T-helper 17 cell (primary cell): ENCODE results near the gene PDCL3. TPM values are rescaled to one million over a fixed set of nuclear protein-coding genes. Genes with fewer than 3 reads are reported as not detected.
A peak's percentile ranks its signal among the peaks of the same experiment; 100 is the strongest.

ENCODE experiments used
- ATAC-seq: fragments of 150-1000 bp; cut with Tn5 transposase; 2 replicates; pipeline ENCODE4 v1.10.0; 2021; ENCODE audit warnings: mild to moderate bottlenecking, moderate library complexity
- DNase-seq, 3 donors: peaks; one replicate each; pipeline versions ENCODE4 v3.0.0 to v3.0.0-alpha.2; 2020 to 2021
- H3K9me3 ChIP-seq: one replicate; pipeline ENCODE4 v1.7.0; 2013; ENCODE audit warnings: low read length, mild to moderate bottlenecking; ENCODE audit not compliant: control insufficient read depth, poor library complexity, severe bottlenecking
- H3K27ac Mint-ChIP-seq: one replicate; pipeline ENCODE4 v1.8.0; 2022; ENCODE audit warnings: mild to moderate bottlenecking, moderate library complexity, mixed read lengths
- H3K27me3 Mint-ChIP-seq: one replicate; pipeline ENCODE4 v1.8.0; 2022; ENCODE audit warnings: mixed read lengths
- H3K36me3 Mint-ChIP-seq: one replicate; pipeline ENCODE4 v1.8.0; 2022; ENCODE audit warnings: low read depth, mixed read lengths
- H3K4me1 Mint-ChIP-seq: one replicate; pipeline ENCODE4 v1.8.0; 2022; ENCODE audit warnings: mild to moderate bottlenecking, mixed read lengths
- H3K4me3 Mint-ChIP-seq: one replicate; pipeline ENCODE4 v1.8.0; 2022; ENCODE audit warnings: mild to moderate bottlenecking, moderate library complexity, mixed read lengths
- total RNA-seq, 4 donors: library from RNA in 2 of 4; stranded (reverse) in 2 of 4; gene quantifications; one replicate each; pipeline ENCODE4 v1.2.3 and lab custom pipeline; 2022 to 2026

PDCL3 gene
- total RNA-seq, 2 donors from 2014 or later, result 24.6 to 25.7 TPM

- H3K36me3 Mint-ChIP-seq, result no peaks in the 10 kb centered on the region
- peaks cover 9% of the 10 kb centered on the region for H3K4me1 Mint-ChIP-seq
- no peak overlapping the region for H3K4me3 Mint-ChIP-seq
- peaks cover 6% of the 10 kb centered on the region for H3K27me3 Mint-ChIP-seq
- ATAC-seq (peak; percentile 64), DNase-seq (peak in 1 of 3 donors; percentile 33)
- H3K27ac Mint-ChIP-seq, result peak overlapping the region; percentile 14
- no peaks in the 10 kb centered on the region for H3K9me3 ChIP-seq
Observed at GRCh38 chr2:100606726-100607343, 44.0 kb downstream of the PDCL3 start.

- H3K4me1 Mint-ChIP-seq, result peaks cover 9% of the 10 kb centered on the region
- H3K9me3 ChIP-seq, result no peaks in the 10 kb centered on the region
- DNase-seq, result peak; percentile 56 to 79 (median 61)
- peak; percentile 95 for ATAC-seq
- no peak overlapping the region for H3K4me3 Mint-ChIP-seq
- H3K27me3 Mint-ChIP-seq, result peaks cover 6% of the 10 kb centered on the region
- no peaks in the 10 kb centered on the region for H3K36me3 Mint-ChIP-seq
- H3K27ac Mint-ChIP-seq, result no peak overlapping the region
Observed at GRCh38 chr2:100610381-100610831, 47.6 kb downstream of the PDCL3 start.

- Mint-ChIP-seq H3K4me1 (peaks cover 9% of the 10 kb centered on the region), H3K36me3 (no peaks in the 10 kb centered on the region), H3K27ac (no peak overlapping the region), H3K27me3 (peaks cover 6% of the 10 kb centered on the region), H3K4me3 (no peak overlapping the region)
- ATAC-seq (no peak), DNase-seq (no peak)
- no peaks in the 10 kb centered on the region for H3K9me3 ChIP-seq
Observed at GRCh38 chr2:100611079-100612029, 48.6 kb downstream of the PDCL3 start.

- H3K4me1 Mint-ChIP-seq, result peaks cover 4% of the 10 kb centered on the region
- ATAC-seq (no peak), DNase-seq (no peak)
- no peak overlapping the region for H3K4me3 Mint-ChIP-seq
- no peak overlapping the region for H3K27ac Mint-ChIP-seq
- H3K9me3 ChIP-seq, result no peaks in the 10 kb centered on the region
- H3K27me3 Mint-ChIP-seq, result no peaks in the 10 kb centered on the region
- no peaks in the 10 kb centered on the region for H3K36me3 Mint-ChIP-seq
Observed at GRCh38 chr2:100612388-100613000, 49.7 kb downstream of the PDCL3 start.

- no peak for ATAC-seq
- no peaks in the 10 kb centered on the region for H3K27me3 Mint-ChIP-seq
- H3K27ac Mint-ChIP-seq, result no peak overlapping the region
- H3K4me1 Mint-ChIP-seq, result peaks cover 9% of the 10 kb centered on the region
- no peaks in the 10 kb centered on the region for H3K9me3 ChIP-seq
- H3K36me3 Mint-ChIP-seq, result no peaks in the 10 kb centered on the region
- no peak overlapping the region for H3K4me3 Mint-ChIP-seq
- no peak for DNase-seq
Observed at GRCh38 chr2:100613719-100614118, 50.9 kb downstream of the PDCL3 start.

GRCh38 chr2:100614455-100615000 is 51.7 kb downstream of the PDCL3 start:
- Mint-ChIP-seq H3K4me1 (peaks cover 9% of the 10 kb centered on the region), H3K27me3 (no peaks in the 10 kb centered on the region), H3K36me3 (no peaks in the 10 kb centered on the region), H3K27ac (no peak overlapping the region), H3K4me3 (no peak overlapping the region)
- no peaks in the 10 kb centered on the region for H3K9me3 ChIP-seq
- DNase-seq (no peak), ATAC-seq (no peak)

GRCh38 chr2:100615471-100615870 is 52.7 kb downstream of the PDCL3 start:
- ATAC-seq, result no peak
- H3K9me3 ChIP-seq, result no peaks in the 10 kb centered on the region
- no peak overlapping the region for H3K4me3 Mint-ChIP-seq
- no peak overlapping the region for H3K27ac Mint-ChIP-seq
- H3K27me3 Mint-ChIP-seq, result no peaks in the 10 kb centered on the region
- DNase-seq, result no peak
- no peaks in the 10 kb centered on the region for H3K36me3 Mint-ChIP-seq
- peaks cover 5% of the 10 kb centered on the region for H3K4me1 Mint-ChIP-seq

GRCh38 chr2:100615886-100616285 is 53.1 kb downstream of the PDCL3 start:
- no peaks in the 10 kb centered on the region for H3K9me3 ChIP-seq
- Mint-ChIP-seq H3K27ac (no peak overlapping the region), H3K4me1 (peaks cover 6% of the 10 kb centered on the region), H3K36me3 (no peaks in the 10 kb centered on the region), H3K4me3 (no peak overlapping the region), H3K27me3 (no peaks in the 10 kb centered on the region)
- ATAC-seq (no peak), DNase-seq (no peak)

GRCh38 chr2:100616841-100617390 is 54.1 kb downstream of the PDCL3 start:
- H3K27ac Mint-ChIP-seq, result no peak overlapping the region

GRCh38 chr2:100619951-100620350 is 57.2 kb downstream of the PDCL3 start:
- Mint-ChIP-seq H3K4me1 (peaks cover 6% of the 10 kb centered on the region), H3K4me3 (no peak overlapping the region), H3K36me3 (no peaks in the 10 kb centered on the region), H3K27ac (no peak overlapping the region), H3K27me3 (no peaks in the 10 kb centered on the region)
- DNase-seq (no peak), ATAC-seq (no peak)
- no peaks in the 10 kb centered on the region for H3K9me3 ChIP-seq

More at GRCh38 chr2:100616841-100617390, 54.1 kb downstream of the PDCL3 start:
- ATAC-seq (no peak), DNase-seq (no peak)
- Mint-ChIP-seq H3K36me3 (no peaks in the 10 kb centered on the region), H3K27me3 (no peaks in the 10 kb centered on the region), H3K4me3 (no peak overlapping the region), H3K4me1 (peaks cover 6% of the 10 kb centered on the region)
- no peaks in the 10 kb centered on the region for H3K9me3 ChIP-seq

GRCh38 chr2:100620481-100620880 is 57.7 kb downstream of the PDCL3 start:
- H3K4me3 Mint-ChIP-seq, result no peak overlapping the region
- H3K4me1 Mint-ChIP-seq, result peaks cover 6% of the 10 kb centered on the region
- ATAC-seq, result no peak

GRCh38 chr2:100621371-100621951 is 58.7 kb downstream of the PDCL3 start:
- Mint-ChIP-seq H3K4me3 (no peak overlapping the region), H3K36me3 (no peaks in the 10 kb centered on the region), H3K27me3 (no peaks in the 10 kb centered on the region), H3K27ac (no peak overlapping the region), H3K4me1 (peaks cover 8% of the 10 kb centered on the region)
- DNase-seq, result no peak
- ATAC-seq, result no peak
- no peaks in the 10 kb centered on the region for H3K9me3 ChIP-seq

More at GRCh38 chr2:100620481-100620880, 57.7 kb downstream of the PDCL3 start:
- no peaks in the 10 kb centered on the region for H3K27me3 Mint-ChIP-seq
- no peak for DNase-seq
- no peaks in the 10 kb centered on the region for H3K36me3 Mint-ChIP-seq
- H3K9me3 ChIP-seq, result no peaks in the 10 kb centered on the region
- no peak overlapping the region for H3K27ac Mint-ChIP-seq
